ENCODE measurements around the gene SEZ6. TPM values are rescaled to one million over a fixed set of nuclear protein-coding genes. Genes with fewer than 3 reads are reported as not detected.

SEZ6 gene
- total and polyA plus RNA-seq, 10 of the 15 experiments (the other 5 are each of a cell fraction or from before 2014, with no cell fraction given): 0.05 to 0.87 (median 0.17) TPM; not detected in 4

DNA sequence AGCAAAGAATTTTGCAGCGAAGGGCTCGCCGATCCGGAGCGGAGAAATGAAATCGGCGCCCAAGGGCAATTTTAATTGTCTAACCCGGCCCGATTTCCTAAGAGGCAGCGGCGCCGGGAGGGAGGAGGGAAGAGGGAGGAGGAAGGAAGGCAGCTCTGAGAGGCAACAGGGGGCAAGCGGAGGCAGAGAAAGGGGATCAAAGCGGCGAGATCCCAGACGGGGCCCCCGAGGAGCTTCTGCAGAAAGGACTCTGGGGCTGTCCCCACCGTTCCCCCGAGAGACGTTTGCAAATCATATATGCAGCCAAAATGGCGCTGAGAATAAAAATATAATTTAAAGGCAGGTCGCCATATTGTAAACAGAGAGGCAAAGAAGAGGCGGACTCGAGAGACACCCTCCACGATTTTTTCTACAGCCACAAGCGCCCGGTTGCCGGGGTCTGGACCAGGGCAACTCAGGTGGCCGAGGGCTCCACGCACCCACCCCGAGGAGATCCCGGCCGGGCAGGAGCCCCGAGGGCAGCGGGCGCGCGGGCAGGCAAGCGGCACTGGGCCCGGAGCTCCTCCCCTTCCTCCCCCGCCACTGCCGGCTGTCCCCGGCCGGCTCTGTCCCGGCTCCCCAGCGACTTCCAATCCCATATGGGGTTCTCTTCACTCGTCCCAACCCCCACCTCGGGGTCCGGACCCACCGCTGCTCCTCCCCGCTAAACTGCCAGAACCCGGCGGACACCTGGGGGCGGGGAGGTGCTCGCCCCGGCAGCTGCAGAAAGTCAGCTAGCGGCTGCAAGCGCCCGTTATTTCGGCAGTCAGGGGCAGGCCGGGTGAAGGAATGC is 56.4 kb downstream of the SEZ6 start (continued):
- TF ChIP-seq, protein P1, sequence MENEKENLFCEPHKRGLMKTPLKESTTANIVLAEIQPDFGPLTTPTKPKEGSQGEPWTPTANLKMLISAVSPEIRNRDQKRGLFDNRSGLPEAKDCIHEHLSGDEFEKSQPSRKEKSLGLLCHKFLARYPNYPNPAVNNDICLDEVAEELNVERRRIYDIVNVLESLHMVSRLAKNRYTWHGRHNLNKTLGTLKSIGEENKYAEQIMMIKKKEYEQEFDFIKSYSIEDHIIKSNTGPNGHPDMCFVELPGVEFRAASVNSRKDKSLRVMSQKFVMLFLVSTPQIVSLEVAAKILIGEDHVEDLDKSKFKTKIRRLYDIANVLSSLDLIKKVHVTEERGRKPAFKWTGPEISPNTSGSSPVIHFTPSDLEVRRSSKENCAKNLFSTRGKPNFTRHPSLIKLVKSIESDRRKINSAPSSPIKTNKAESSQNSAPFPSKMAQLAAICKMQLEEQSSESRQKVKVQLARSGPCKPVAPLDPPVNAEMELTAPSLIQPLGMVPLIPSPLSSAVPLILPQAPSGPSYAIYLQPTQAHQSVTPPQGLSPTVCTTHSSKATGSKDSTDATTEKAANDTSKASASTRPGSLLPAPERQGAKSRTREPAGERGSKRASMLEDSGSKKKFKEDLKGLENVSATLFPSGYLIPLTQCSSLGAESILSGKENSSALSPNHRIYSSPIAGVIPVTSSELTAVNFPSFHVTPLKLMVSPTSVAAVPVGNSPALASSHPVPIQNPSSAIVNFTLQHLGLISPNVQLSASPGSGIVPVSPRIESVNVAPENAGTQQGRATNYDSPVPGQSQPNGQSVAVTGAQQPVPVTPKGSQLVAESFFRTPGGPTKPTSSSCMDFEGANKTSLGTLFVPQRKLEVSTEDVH (IDR thresholded peaks at IDR 0.05; ENCODE audit: low read depth, partially characterized antibody): no peak
- TF ChIP-seq BHLHE40 (IDR thresholded peaks at IDR 0.05; ENCODE audit: borderline replicate concordance in 1 of 2, low read depth in 2 of 2, low read length in 1 of 2): peak in 1 of 2 experiments; percentile 26; a peak in 1 of 4 replicates
- no peak for TF ChIP-seq ZNF384 (IDR thresholded peaks at IDR 0.05; ENCODE audit: borderline replicate concordance, low read depth, low read length)
- TF ChIP-seq, protein P2, sequence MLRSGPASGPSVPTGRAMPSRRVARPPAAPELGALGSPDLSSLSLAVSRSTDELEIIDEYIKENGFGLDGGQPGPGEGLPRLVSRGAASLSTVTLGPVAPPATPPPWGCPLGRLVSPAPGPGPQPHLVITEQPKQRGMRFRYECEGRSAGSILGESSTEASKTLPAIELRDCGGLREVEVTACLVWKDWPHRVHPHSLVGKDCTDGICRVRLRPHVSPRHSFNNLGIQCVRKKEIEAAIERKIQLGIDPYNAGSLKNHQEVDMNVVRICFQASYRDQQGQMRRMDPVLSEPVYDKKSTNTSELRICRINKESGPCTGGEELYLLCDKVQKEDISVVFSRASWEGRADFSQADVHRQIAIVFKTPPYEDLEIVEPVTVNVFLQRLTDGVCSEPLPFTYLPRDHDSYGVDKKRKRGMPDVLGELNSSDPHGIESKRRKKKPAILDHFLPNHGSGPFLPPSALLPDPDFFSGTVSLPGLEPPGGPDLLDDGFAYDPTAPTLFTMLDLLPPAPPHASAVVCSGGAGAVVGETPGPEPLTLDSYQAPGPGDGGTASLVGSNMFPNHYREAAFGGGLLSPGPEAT (IDR thresholded peaks at IDR 0.05; ENCODE audit: low read depth): no peak
- no peak for TF ChIP-seq SMARCA5 (IDR thresholded peaks at IDR 0.05)
- TF ChIP-seq, protein P3, sequence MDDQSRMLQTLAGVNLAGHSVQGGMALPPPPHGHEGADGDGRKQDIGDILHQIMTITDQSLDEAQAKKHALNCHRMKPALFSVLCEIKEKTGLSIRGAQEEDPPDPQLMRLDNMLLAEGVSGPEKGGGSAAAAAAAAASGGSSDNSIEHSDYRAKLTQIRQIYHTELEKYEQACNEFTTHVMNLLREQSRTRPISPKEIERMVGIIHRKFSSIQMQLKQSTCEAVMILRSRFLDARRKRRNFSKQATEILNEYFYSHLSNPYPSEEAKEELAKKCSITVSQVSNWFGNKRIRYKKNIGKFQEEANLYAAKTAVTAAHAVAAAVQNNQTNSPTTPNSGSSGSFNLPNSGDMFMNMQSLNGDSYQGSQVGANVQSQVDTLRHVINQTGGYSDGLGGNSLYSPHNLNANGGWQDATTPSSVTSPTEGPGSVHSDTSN (IDR thresholded peaks at IDR 0.05; ENCODE audit: insufficient replicate concordance, low read depth, low read length): no peak
- TF ChIP-seq, protein P4, sequence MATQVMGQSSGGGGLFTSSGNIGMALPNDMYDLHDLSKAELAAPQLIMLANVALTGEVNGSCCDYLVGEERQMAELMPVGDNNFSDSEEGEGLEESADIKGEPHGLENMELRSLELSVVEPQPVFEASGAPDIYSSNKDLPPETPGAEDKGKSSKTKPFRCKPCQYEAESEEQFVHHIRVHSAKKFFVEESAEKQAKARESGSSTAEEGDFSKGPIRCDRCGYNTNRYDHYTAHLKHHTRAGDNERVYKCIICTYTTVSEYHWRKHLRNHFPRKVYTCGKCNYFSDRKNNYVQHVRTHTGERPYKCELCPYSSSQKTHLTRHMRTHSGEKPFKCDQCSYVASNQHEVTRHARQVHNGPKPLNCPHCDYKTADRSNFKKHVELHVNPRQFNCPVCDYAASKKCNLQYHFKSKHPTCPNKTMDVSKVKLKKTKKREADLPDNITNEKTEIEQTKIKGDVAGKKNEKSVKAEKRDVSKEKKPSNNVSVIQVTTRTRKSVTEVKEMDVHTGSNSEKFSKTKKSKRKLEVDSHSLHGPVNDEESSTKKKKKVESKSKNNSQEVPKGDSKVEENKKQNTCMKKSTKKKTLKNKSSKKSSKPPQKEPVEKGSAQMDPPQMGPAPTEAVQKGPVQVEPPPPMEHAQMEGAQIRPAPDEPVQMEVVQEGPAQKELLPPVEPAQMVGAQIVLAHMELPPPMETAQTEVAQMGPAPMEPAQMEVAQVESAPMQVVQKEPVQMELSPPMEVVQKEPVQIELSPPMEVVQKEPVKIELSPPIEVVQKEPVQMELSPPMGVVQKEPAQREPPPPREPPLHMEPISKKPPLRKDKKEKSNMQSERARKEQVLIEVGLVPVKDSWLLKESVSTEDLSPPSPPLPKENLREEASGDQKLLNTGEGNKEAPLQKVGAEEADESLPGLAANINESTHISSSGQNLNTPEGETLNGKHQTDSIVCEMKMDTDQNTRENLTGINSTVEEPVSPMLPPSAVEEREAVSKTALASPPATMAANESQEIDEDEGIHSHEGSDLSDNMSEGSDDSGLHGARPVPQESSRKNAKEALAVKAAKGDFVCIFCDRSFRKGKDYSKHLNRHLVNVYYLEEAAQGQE (IDR thresholded peaks at IDR 0.05; ENCODE audit: low read depth, low read length): no peak
- 0 out of 2 replicates have a peak, but pooled peaks have one; percentile 42 for TF ChIP-seq IKZF1 (conservative IDR thresholded peaks at IDR 0.05)
- no peak for TF ChIP-seq BMI1 (IDR thresholded peaks at IDR 0.05; ENCODE audit: borderline replicate concordance)
- TF ChIP-seq ASH2L (IDR thresholded peaks at IDR 0.05; ENCODE audit: borderline replicate concordance, low read depth): no peak
- no peak for TF ChIP-seq TCF7 (IDR thresholded peaks at IDR 0.05; ENCODE audit: borderline replicate concordance)
- TF ChIP-seq PAX5 (IDR thresholded peaks at IDR 0.05; ENCODE audit: borderline replicate concordance, low read depth, low read length): no peak
- no peak for TF ChIP-seq TBL1XR1 (IDR thresholded peaks at IDR 0.05; ENCODE audit: low read depth, low read length)
- no peak for TF ChIP-seq RUNX3 (IDR thresholded peaks at IDR 0.05; ENCODE audit: low read length)
- peak; percentile 95; the same call in 2 of the 3 replicates for TF ChIP-seq POU2F2 (IDR thresholded peaks at IDR 0.05; ENCODE audit: borderline replicate concordance, low read depth, low read length)
- peak; percentile 62 for TF ChIP-seq SIN3A (IDR thresholded peaks at IDR 0.05; ENCODE audit: low read depth, low read length)
- 0 out of 2 replicates have a peak, but pooled peaks have one; percentile 24 for TF ChIP-seq MEF2A (IDR thresholded peaks at IDR 0.05; ENCODE audit: insufficient read depth, low read depth, low read length)
- no peak for TF ChIP-seq BCL11A (IDR thresholded peaks at IDR 0.05; ENCODE audit: low read depth, low read length)
- TF ChIP-seq IRF4 (IDR thresholded peaks at IDR 0.05; ENCODE audit: low read depth, low read length): no peak
- TF ChIP-seq TCF12 (IDR thresholded peaks at IDR 0.05; ENCODE audit: low read depth, low read length): no peak

Measured in GM12878 (cell line).